Measurements from ENCODE around the gene UBASH3B. TPM values are rescaled to one million over a fixed set of nuclear protein-coding genes. Genes with fewer than 3 reads are reported as not detected.

Gene UBASH3B
- total RNA-seq, 4 donors from 2014 or later = 4.2 to 41.2 (median 24.4) TPM

- H3K36me3 ChIP-seq = no peaks in the 10 kb centered on the region
- WGBS = 92% methylated on average over 2 of the region's 2 CpGs
- H3K27me3 ChIP-seq = no peaks in the 10 kb centered on the region
- no peaks in the 10 kb centered on the region for H3K9me3 ChIP-seq
- H3K4me1 ChIP-seq = no peaks in the 10 kb centered on the region
- TF ChIP-seq CTCF (IDR thresholded peaks at IDR 0.05) (no peak), POLR2A (IDR thresholded peaks at IDR 0.05) (no peak), POLR2AphosphoS5 (IDR thresholded peaks at IDR 0.05) (no peak), EP300 (IDR thresholded peaks at IDR 0.05) (no peak)
- no peak overlapping the region for H3K27ac ChIP-seq
- no peak overlapping the region for H3K4me3 ChIP-seq
- no peak for DNase-seq (ENCODE audit: low spot score in 2 of 2)
Measured at GRCh38 chr11:122721964-122722266, 66.4 kb downstream of the UBASH3B start.

DNA sequence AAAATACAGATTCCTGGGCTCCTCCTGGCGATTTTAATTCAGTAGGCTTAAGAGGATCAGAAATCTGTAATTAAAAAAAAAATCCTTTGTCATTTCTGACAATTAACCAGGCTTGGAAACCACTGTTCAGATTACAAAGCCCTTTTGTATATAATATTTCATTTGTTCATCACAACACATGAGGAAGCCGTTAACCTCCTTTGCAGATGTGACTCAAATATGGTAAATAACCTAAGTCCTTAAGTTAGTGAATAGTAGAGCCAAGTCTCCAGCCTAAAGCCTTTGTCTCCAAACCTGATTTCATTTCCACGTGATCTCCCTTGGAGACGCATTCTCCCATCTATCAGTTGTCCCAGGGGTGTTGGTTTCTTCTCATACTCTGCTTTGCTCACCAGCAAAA is 67.6 kb downstream of the UBASH3B start:
- no peak overlapping the region for H3K27ac ChIP-seq
- H3K27me3 ChIP-seq = no peaks in the 10 kb centered on the region
- no peak overlapping the region for H3K4me3 ChIP-seq
- H3K4me1 ChIP-seq = no peaks in the 10 kb centered on the region
- no peaks in the 10 kb centered on the region for H3K36me3 ChIP-seq
- WGBS = 85% methylated on average over 4 of the region's 4 CpGs
- TF ChIP-seq EP300 (IDR thresholded peaks at IDR 0.05) = no peak
- no peak for TF ChIP-seq POLR2AphosphoS5 (IDR thresholded peaks at IDR 0.05)
- TF ChIP-seq CTCF (IDR thresholded peaks at IDR 0.05) = no peak
- no peak for TF ChIP-seq POLR2A (IDR thresholded peaks at IDR 0.05)
- no peaks in the 10 kb centered on the region for H3K9me3 ChIP-seq
- DNase-seq (ENCODE audit: low spot score in 2 of 2) = no peak

DNA sequence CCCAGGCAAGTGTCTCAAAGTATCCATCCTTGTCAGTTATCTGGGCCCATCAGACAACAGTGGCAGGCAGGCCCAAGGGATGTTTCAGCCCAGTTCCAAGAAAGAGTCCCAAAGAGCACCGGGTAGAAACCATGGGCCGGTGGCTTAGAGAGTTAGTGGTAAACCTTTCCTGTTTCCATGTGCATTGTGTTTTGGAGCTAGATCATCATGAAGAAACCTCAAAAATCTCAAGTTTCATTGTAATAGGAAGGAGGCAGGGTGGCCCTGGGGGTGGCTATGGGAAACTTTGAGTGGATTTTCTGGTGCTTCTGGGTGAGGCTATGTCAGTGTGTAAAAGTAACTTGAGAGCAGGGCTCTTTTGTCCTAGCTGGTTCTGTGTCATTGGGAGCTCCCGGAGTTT is 68.1 kb downstream of the UBASH3B start:
- H3K4me1 ChIP-seq = no peaks in the 10 kb centered on the region
- no peak for DNase-seq (ENCODE audit: low spot score in 2 of 2)
- no peaks in the 10 kb centered on the region for H3K9me3 ChIP-seq
- no peaks in the 10 kb centered on the region for H3K36me3 ChIP-seq
- TF ChIP-seq POLR2AphosphoS5 (IDR thresholded peaks at IDR 0.05) (no peak), EP300 (IDR thresholded peaks at IDR 0.05) (no peak), POLR2A (IDR thresholded peaks at IDR 0.05) (no peak), CTCF (IDR thresholded peaks at IDR 0.05) (no peak)
- no peak overlapping the region for H3K4me3 ChIP-seq
- H3K27ac ChIP-seq = no peak overlapping the region
- 81% methylated on average over 3 of the region's 3 CpGs for WGBS
- no peaks in the 10 kb centered on the region for H3K27me3 ChIP-seq

DNA sequence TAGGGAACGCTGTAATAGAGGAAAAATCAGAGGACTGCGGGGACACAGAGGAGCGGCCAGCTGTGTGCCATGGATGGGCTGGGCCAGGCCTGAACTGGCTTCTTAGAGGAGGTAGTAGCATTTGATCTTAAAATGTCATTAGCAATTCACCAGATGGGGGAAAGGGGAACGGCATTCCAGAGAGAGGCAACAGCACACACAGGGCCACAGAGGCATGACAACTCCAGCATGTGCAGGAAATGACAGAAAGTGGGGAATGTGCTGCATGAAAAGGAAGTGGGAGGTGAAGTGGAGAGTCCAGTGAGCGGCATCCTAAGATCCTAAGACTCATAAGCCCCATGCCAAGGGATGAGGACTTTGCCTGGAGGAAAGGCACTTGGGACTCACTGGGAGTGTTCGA is 69.0 kb downstream of the UBASH3B start:
- Histone ChIP-seq H3K27me3 (no peaks in the 10 kb centered on the region), H3K9me3 (no peaks in the 10 kb centered on the region), H3K4me1 (no peaks in the 10 kb centered on the region), H3K36me3 (no peaks in the 10 kb centered on the region), H3K4me3 (no peak overlapping the region), H3K27ac (no peak overlapping the region)
- DNase-seq (ENCODE audit: low spot score in 2 of 2) = no peak
- WGBS = 76% methylated on average over 6 of the region's 6 CpGs
- TF ChIP-seq CTCF (IDR thresholded peaks at IDR 0.05) = no peak

GRCh38 chr11:122726028-122726427 is 70.5 kb downstream of the UBASH3B start:
- no peaks in the 10 kb centered on the region for H3K36me3 ChIP-seq
- 99% methylated on average over 9 of the region's 9 CpGs for WGBS
- H3K4me1 ChIP-seq = no peaks in the 10 kb centered on the region
- no peaks in the 10 kb centered on the region for H3K9me3 ChIP-seq
- no peak overlapping the region for H3K4me3 ChIP-seq
- no peak overlapping the region for H3K27ac ChIP-seq
- TF ChIP-seq EP300 (IDR thresholded peaks at IDR 0.05) (no peak), POLR2AphosphoS5 (IDR thresholded peaks at IDR 0.05) (no peak)
- H3K27me3 ChIP-seq = no peaks in the 10 kb centered on the region
- no peak for DNase-seq (ENCODE audit: low spot score in 2 of 2)

- 53% methylated on average over 21 of the region's 21 CpGs for WGBS
- Histone ChIP-seq H3K27me3 (no peaks in the 10 kb centered on the region), H3K4me3 (no peak overlapping the region), H3K4me1 (no peaks in the 10 kb centered on the region), H3K9me3 (no peaks in the 10 kb centered on the region), H3K36me3 (no peaks in the 10 kb centered on the region), H3K27ac (no peak overlapping the region)
- no peak for DNase-seq (ENCODE audit: low spot score in 2 of 2)
- TF ChIP-seq CTCF (IDR thresholded peaks at IDR 0.05) = no peak
- no peak for TF ChIP-seq POLR2AphosphoS5 (IDR thresholded peaks at IDR 0.05)
- no peak for TF ChIP-seq POLR2A (IDR thresholded peaks at IDR 0.05)
- no peak for TF ChIP-seq EP300 (IDR thresholded peaks at IDR 0.05)
Measured at GRCh38 chr11:122727101-122727929, 71.8 kb downstream of the UBASH3B start.

Data from suprapubic skin (tissue), 4 donors.